ENCODE measurements around the gene GADD45B.

The GADD45B gene, protein sequence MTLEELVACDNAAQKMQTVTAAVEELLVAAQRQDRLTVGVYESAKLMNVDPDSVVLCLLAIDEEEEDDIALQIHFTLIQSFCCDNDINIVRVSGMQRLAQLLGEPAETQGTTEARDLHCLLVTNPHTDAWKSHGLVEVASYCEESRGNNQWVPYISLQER

DNA sequence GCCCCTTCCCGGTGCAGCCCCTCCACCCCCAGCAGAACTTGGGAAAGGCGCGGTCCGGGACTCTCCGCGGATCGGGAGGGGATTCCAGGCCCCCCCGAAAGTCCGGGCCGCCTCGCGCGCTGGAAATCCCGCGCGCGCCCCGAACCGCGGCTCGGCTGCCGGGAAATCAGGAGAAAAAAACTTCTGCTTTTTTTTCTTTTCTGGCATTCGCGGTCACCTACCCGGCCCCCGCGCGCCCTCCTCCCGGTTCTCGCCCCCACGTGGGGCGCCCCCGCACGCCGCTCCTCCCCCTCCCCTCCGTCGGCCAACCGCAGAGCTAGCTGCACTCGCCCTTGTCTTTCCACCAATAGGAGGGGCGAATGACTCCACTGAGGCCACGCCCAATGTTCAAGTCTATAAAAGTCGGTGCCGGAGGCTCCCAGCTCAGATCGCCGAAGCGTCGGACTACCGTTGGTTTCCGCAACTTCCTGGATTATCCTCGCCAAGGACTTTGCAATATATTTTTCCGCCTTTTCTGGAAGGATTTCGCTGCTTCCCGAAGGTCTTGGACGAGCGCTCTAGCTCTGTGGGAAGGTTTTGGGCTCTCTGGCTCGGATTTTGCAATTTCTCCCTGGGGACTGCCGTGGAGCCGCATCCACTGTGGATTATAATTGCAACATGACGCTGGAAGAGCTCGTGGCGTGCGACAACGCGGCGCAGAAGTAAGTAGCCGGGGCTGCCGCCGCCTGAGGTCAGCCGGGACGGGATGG is at the start of gene GADD45B:
Gene GADD45B (plus strand): TSS at position 426 of the 749 bp plus-strand sequence. CDS start 232 bp downstream, at position 658.
- peak; percentile 97 to 100 for DNase-seq

DNA sequence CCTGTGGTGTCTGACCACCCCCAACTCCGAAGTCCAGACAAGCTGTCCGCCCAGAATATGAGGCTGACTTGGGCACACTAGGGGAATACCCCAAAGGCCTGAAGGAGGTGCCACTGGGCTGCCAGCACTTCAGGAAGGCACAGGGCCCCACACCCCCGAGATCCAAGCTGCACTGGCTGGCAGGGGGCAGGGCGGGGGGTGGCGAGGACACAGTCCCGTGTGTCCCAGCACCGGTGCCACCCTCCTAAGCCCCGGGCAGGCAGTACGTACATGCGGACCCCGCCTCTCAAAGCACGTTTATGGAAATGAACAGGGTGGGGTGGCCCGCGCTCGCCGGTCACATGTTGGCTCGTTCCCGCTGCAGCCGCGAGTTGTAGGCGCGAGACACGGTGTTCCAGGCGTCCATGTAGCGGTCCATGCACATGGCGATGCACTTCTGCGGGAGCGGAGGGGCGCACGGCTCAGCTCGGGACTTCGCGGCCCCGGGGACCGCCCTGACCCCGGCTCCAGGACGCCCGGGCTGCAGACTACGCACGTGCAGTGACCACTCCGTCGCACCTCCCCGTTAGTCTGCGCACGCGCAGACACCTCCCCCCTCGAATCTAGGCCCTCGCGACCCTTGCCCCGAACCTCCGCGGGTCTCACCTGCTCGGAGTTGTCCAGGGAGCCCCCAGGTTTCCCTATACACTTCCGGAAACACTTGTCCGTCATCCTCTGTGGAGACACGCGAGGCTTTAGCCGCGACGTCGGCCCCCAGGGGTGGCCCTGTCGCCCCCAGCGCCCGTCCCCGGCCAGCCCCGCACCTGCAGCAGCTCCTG is 49.1 kb upstream of the GADD45B start:
- DNase-seq, result peak in 1 of 2 donors; percentile 11

DNA sequence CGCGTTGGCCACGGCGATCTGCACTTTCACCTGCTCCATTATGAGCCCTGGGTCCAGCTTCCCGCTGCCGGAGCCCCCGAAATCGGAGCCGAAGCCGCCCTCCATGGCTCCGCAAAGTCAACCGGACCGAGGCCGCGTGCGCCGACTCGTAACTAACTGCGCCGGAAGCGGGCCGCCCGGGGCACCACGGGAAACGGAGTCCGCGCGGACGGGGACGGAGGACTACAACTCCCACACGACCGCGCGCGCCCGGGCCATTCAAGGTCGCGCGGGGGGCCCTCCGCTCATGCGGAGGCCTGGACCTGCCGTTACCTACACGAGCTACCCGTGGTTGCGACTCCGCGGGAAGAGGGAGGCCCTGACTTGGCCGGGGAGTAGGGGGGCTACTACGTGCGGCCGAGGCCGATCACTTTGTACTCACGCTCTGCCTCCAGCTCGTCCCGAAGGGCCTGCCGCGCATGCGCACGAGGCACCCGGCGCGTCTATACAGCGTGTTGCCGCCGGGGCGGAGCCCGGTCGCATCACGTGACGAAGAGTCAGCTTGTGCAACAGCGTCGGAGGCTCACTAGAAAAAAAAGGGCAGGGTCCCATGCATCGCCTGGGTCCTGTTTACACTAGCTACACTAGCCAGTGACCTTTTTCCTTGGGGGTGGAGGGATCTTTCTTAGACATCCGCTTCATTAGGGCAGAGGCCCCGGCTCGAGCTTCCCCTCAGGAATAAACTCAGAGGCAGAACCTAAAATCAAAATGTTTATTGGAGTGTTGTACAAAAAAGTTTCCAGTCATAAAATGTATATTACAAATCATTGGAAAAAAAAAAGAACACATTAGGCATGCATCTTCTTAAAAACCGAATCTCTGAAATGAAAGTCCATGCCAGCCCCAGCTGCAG is 48.3 kb upstream of the GADD45B start, which contains the start of gene TIMM13:
Gene TIMM13 (minus strand): TSS at position 158 of the 892 bp plus-strand sequence. CDS start 53 bp downstream, at position 105.
- peak; percentile 90 to 97 for DNase-seq

DNA sequence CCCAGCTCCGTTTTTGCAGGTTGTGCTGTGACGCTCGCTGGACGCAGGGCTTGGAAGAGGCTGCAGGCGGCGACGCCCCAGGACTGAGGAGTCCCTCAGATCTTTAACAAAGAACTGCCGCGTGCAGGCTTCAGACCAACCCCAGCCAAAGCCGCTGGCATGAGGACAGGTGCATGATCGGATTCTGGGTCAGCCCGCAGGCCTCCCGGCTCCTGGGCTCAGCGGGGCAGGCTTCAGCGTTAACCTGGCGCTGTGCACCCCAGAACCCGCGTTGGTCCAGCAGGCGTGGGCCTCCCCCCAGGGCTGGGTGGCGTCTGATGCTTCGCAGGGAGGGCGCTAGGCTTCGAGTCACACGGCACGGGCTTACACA is 47.6 kb upstream of the GADD45B start:
- no peak for DNase-seq

DNA sequence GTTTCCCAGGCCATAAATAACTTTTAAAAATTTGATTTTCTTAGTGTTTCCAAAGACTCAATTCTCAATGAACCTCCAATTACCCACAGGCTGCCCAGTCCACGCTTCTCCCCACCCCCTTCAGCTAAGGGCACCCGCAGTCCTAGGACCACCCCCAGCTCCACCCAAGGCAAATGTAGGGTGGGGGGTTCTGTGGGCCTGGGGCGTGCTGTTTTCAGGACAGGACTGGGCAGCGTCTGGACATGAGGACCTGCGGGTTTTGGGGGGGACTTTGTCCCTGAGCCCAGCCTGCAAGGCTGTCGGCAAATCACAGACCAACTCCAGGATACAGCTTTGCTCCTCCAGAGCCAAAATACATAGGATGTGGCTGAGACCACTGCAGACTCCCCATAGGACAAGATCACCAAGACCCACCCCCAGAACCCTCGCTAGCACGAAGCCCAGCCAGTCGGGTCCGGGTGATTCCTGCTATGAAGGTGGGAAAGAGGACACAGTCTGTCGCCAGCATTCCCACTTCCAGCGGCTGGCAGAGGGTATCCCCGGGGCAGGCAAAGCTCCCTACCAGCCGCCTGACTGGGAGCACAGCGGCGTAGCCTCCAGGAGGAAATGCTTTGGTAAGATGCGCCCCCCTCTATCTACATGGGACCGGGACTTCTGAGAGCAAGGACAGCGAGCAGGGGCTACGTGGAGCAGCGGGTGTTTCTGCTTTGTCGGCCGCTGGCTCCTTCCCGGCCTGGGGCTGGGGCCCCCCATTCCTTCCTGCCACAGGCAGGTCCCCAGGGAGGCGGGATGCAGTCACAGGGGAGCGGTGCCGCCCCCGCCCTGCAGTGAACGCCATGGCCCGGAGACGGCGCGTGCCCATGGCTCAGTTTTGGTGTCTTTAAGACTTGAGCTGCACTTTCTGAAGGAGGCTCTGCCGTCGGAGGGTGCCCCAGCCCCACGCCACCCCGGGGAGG is 46.9 kb upstream of the GADD45B start:
- no peak for DNase-seq

DNA sequence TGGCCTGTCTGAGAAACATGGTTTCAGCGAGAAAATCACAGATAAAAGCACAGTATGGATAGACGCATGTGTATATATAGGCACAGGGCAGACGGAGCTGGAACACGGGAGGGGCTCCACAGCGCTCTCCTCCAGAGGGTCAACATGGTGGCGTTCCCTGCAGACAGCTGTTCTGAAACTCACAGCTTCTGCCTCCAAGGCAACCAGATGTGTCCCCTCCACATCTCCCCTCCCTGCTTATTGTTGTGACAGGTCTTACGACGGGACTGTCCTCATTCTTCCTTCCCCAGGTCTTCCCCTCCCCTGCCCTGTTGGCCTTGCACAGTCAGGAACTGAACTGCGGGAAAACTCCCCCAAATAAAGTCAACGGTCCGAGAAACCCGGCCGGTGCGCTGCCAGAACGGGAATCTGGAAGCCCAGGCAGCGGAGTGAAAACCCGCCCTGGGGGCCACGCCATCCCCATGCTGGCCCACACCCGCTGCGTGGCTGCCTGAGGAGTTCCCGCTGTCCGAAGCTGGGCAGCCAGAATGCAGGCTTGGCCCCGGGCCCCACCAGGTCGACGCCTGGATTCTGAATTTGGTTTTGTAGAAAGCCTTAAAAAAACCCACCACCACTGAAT is 45.9 kb upstream of the GADD45B start:
- no peak for DNase-seq

DNA sequence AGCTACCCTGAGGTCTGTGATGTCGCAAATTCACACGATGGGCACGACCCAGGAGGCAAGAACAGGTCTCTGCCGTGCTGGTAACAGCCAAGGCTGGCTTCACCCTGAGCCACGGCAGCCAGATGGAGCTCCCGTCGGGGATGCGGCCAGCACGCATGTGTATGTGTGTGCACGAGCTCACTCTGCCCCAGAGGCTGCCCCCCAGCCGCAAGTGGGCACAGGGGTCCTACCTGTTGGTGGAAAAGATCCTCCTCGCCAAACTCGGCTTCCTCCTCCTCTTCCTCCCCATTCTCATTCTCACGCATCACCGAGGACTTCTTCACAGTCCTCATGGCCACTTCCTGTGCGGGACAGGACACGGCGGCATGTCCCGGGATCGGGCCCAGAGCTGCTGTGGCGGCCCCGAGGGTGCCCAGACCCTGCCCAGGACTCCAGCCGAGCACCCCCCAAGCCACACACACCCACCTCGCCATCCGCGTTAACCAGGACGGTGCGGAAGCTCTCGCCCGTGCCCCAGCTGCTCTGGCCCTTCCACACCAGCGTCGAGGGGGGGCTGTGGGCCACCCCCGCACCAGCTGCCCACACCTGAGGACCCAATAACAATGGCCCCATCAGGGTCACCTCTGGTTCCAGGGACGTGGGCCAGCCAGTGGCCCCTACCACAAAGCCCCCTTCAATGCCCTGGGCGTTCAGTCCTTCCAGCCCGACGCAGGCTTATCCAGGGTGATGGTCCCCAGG is 44.4 kb upstream of the GADD45B start:
- no peak for DNase-seq

DNA sequence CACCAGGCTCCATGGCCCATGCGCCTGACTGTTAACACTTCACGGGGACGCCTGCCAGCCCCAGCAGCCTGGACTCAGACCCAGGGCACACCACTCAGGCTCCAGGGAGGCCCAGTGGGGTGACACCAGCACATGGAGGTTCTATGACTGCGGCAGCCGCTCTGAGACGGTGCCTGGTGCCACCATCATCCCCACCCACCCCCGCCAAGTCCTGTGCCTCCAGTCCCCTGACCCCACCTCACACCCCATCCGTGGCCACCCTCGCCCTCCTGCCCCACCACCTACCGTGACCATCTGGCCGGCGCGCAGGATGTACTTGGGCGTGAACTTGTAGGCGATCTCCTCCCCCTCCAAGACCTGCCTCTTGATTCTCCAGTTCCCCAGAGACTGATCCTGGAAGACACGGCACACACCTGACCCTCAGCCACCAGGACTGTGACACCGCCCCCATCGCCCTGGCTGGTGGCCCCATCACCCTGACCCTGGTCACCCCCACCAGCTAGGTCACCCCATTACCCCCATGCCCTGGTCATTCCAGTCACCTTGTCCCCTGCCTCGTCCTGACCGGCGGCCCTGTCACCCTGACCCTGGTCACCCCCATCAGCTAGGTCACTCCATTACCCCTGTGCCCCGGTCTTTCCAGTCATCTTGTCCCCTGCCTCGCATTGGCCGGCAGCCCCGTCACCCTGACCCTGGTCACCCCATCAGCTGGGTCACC is 43.6 kb upstream of the GADD45B start:
- DNase-seq, result no peak

DNA sequence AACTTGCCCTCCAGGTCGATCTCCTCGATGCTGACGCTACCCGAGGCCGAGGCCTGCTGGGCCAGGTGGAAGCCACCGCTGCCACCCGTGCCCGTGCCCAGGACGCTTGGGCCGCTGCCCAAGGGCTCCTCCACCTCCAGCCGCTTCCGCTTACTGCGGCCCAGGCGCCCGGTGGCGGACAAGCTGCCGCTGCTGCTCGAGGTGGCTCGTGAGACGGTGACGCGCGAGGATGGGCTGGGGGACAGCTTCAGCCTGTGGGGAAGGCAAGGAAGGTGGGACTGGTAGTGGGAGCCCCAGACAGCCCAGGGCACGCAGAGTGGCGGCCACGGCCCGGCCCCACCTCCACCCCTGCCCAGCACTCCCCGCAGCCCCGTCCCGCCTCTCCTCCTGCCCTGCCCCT is 42.1 kb upstream of the GADD45B start:
- DNase-seq, result no peak

DNA sequence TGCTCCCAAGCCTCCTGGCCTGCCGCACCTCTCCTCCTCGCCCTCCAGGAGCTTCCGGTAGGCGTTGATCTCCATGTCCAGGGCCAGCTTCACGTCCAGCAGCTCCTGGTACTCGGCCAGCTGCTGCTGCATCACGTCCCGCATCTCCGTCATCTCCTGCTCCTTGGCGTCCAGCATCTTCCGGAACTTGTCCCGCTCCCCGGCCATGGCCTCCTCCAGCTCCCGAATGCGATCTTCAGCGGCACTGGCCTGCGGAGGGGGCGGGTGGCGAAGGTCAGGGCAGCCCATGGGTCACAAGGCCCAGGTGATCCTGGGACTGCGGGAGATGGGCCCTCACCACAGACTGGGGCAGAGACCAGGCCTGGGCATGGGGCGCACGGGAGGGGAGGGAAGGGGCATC is 41.7 kb upstream of the GADD45B start:
- no peak for DNase-seq

DNA sequence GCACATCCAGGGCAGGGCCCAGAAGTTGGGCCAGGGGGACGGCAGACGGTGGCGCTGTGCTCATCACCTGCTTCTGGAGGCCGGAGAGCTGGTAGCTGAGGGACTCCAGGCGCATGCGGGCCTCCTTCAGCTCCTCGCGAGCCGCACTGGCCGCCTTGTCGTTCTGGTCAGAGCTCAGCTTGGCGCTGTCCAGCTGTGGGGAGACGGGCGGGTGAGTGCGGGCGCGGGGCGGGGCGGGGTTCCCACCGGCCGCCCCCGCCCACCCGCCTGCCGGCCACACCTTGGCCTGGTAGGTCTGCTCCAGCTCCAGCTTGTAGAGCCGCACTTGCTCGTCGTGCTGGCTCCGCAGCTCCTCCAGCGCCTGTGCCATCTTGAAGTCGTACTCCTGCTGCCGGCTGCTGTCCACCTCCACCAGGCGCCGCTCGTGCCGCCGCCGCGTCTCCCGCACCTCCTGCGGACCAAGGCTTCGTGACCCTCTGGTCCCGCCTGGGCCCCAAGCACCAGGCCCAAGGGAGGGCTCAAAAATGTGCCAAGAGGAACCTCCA is 41.1 kb upstream of the GADD45B start:
- DNase-seq, result no peak

DNA sequence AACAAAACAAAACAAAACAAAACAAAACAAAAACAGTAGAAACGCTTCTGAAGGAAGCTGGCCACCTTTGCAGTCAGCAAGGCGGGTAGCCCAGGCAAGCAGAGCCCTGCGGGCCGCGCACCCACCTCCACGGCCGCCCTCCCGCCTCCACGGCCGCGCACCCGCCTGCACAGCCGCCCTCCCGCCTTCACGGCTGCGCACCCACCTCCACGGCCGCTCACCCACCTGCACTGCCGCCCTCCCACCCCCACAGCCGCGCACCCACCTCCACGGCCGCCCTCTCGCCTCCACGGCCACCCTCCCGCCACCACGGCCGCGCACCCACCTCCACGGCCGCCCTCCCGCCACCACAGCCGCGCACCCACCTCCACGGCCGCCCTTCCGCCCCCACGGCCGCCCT is 39.5 kb upstream of the GADD45B start:
- no peak for DNase-seq

DNA sequence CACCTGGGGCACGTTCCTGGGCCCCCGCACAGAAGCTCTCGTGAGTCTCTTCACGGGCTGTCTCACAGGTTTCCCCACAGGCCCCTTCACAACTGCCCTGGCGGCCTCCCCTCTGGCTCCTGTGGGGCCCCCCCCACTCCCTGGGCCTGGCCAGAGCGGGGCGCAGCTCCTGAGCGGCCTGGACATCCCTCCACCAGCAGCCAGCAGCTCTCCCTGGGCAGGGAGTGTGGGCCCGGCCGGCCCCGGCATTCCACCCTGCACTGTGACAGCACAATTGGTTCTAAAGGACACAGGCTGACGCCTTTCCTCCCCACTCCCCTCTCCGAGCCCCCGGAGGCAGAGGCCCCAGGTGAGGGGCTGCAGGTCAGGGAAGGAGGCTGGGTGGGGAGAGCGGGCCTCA is 39.0 kb upstream of the GADD45B start:
- no peak for DNase-seq

DNA sequence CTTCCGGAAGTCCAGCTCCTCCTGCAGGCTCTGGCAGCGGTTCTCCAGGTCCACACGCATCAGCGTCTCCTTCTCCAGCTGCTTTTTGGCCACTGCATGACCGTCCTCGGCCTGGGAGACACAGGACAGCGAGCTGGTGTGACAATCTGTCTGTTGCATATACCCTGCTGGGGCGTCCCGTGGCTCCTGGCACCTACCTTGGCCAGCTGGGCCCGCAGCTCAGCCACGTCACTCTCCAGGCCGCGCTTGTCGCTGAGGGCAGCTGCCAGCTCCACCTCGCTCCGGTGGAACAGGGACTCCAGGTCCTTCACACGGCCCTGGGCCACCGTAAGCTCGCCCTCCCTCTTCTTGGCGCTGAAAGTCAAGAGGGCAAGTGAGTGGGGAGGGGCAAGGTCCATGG is 37.7 kb upstream of the GADD45B start:
- no peak for DNase-seq

DNA sequence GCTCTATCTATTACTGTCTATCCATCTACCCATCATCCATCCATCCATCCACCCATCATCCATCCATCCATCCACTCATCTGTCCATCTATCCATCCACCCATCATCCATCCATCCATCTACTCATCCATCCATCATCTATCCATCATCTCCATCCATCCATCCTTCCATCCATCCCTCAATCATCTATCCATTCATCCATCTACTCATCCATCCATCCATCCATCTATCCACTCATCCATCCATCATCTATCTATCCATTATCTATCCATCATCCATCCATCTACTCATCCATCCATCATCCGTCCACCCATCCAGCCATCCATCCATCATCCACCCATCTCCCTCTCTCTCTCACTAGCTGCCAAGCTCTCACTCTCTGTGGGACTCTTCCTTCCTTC is 35.4 kb upstream of the GADD45B start:
- DNase-seq, result no peak

DNA sequence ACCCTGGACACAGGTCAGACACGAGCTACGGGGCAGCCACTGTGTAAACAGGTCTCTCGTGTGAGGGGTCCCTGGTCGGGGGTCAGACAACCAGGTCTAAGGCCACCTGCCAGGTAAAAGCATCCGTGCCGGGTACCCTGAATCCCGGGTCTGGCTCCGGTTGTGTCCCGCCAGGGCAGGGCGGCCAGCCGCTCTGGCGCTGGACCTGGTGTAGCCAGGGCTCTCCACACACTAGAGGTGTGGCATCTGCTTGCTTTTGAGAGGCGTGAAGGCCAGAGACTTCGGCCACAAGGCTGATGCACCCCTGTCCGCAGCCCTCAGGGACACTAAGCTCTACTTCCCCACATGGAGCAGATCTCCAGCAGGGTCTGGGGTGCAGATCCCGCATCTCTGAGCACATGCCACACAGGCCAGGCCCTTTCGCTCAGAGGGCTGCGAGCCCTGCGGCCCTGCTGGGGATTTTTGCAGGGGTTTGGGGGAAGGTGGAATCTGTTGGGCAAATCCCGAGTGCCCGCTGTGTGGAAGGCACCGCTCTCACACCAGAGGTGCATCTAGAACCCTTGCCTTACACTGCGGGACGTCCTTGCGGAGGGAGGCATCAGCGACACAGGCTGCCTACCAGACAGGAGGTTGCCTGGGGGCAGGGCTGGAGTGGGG is 34.7 kb upstream of the GADD45B start:
- no peak for DNase-seq

DNA sequence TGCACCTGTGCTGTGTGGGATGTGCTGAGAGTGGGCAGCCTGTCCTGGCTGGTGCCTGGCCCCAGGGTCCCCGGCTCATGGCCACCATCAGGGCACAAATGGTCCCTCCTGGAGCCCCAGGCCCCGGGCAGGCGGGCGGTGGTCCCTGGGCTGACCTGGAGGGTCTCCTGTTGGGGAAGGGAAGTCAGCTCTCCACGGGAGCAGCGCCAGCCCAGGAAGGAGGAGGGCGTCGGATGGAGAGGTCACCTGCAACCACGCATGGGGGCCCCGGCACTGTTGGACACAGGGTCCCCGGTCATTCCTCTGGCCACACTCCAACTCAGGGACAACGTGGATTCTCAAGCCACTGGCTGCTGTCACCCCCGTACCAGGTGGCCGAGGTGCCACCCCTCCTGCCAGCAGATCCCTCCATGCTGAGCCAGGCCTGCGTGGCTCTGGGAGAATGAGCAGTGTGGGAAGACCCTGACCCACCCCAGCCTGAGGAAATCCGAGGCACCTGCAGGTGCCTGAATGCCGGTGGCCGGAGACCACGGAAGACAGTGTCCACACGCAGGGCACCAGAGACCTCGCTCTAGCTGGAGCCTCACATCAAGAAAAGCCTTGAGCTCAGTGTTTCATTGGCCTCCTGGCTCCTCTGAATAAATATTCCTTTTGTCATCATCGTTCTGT is 32.7 kb upstream of the GADD45B start:
- DNase-seq, result no peak

DNA sequence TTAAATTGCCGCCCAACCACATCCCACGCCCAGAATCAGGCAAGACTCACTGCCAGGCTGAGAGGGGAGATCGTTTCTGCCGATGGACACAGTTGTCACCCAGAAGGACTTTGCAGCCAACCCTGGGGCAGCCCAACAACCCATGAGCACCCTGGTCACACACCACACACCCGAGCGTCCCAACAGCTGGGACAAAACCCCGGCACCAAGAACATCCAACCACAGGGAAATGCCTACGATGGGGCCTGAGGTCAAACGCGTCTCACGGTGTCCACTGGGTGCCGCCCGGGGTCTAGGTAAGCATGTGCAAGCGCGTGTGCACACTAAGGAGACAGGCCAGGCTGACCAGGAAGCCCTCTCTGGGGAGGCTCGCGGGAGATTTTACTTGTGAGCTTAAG is 32.1 kb upstream of the GADD45B start:
- no peak for DNase-seq
